ENCODE data around the gene WDR86.

- no peak for TF ChIP-seq CTCF (IDR thresholded peaks at IDR 0.05)
- no peak for TF ChIP-seq POLR2A (IDR thresholded peaks at IDR 0.05)
Observed at GRCh38 chr7:151402029-151402835, 7.6 kb downstream of the WDR86 start.
